Activated B cell treated with CpG ODN at 0.5 μM for 24 hours (primary cell): ENCODE data around the gene OLA1. TPM values are rescaled to one million over a fixed set of nuclear protein-coding genes. Genes with fewer than 3 reads are reported as not detected.

Experiments
- ATAC-seq: fragments of 200-7000 bp; cut with Tn5 transposase; one replicate; pipeline ENCODE4 v1.10.0; 2021; ENCODE audit warnings: low read depth, mild to moderate bottlenecking, moderate library complexity
- CTCF ChIA-PET: fragments of 350-600 bp; sonication (Branson Sonifier 250); formaldehyde crosslinking; loops from one replicate; lab custom pipeline; 2021; ENCODE audit warnings: antibody characterized with exemption; lab: Charles Lee
- POLR2A ChIA-PET: fragments of 350-600 bp; sonication (Branson Sonifier 250); formaldehyde crosslinking; loops from one replicate; lab custom pipeline; 2021; ENCODE audit warnings: antibody characterized with exemption; lab: Charles Lee
- DNase-seq: peaks from one replicate; pipeline ENCODE4 v3.0.0; 2022
- H3K27ac Mint-ChIP-seq: one replicate; pipeline ENCODE4 v1.8.0; 2020; ENCODE audit warnings: mixed read lengths
- H3K27me3 Mint-ChIP-seq: one replicate; pipeline ENCODE4 v1.8.0; 2021; ENCODE audit warnings: mixed read lengths
- H3K36me3 Mint-ChIP-seq: one replicate; pipeline ENCODE4 v1.8.0; 2021; ENCODE audit warnings: low read depth, mixed read lengths
- H3K4me1 Mint-ChIP-seq: one replicate; pipeline ENCODE4 v1.8.0; 2021; ENCODE audit warnings: mixed read lengths
- H3K4me3 Mint-ChIP-seq: one replicate; pipeline ENCODE4 v1.8.0; 2020; ENCODE audit warnings: mild to moderate bottlenecking, mixed read lengths
- H3K9me3 Mint-ChIP-seq: one replicate; pipeline ENCODE4 v1.8.0; 2020; ENCODE audit warnings: mixed read lengths
- CTCF ChIP-seq: fragments of 200-600 bp; IDR thresholded peaks from one replicate; pipeline ENCODE4 v1.8.0; 2022; ENCODE audit warnings: antibody characterized with exemption, mild to moderate bottlenecking
- intact Hi-C: fragments of 100-400 bp; cut with micrococcal nuclease; formaldehyde crosslinking; loops from one replicate; pipeline ENCODE4 v1.15.1; 2024
- total RNA-seq: library from RNA; stranded (reverse); gene quantifications from 2 replicates; pipeline ENCODE4 v1.2.3, GENCODE V29; 2022

OLA1 gene
- total RNA-seq, 1 donor from 2014 or later: 74.4 TPM

GRCh38 chr2:174243812-174244211, 4.5 kb downstream of the OLA1 start:
- TF ChIP-seq CTCF: no peak
- no peak overlapping the region for H3K4me3 Mint-ChIP-seq

GRCh38 chr2:174240097-174240496, 8.2 kb downstream of the OLA1 start:
- Mint-ChIP-seq H3K9me3 (no peaks in the 10 kb centered on the region), H3K27ac (no peak overlapping the region), H3K4me1 (peaks cover 9% of the 10 kb centered on the region), H3K27me3 (no peaks in the 10 kb centered on the region), H3K4me3 (no peak overlapping the region), H3K36me3 (peaks cover 34% of the 10 kb centered on the region)
- ChIA-PET CTCF (no interaction called here), POLR2A (interaction anchor here (0.6 kb wide), 1 partner anchor 10 kb away, joined by 3 read pairs; no protein-coding TSS in a partner anchor)
- no peak for ATAC-seq
- no peak for TF ChIP-seq CTCF
- DNase-seq: no peak
- intact Hi-C loops: no loop called here

More at GRCh38 chr2:174243812-174244211, 4.5 kb downstream of the OLA1 start:
- no peaks in the 10 kb centered on the region for H3K9me3 Mint-ChIP-seq
- H3K27me3 Mint-ChIP-seq: no peaks in the 10 kb centered on the region
- ChIA-PET POLR2A (no interaction called here), CTCF (no interaction called here)
- ATAC-seq: no peak
- peaks cover 26% of the 10 kb centered on the region for H3K4me1 Mint-ChIP-seq
- intact Hi-C loops: no loop called here
- peaks cover 42% of the 10 kb centered on the region for H3K36me3 Mint-ChIP-seq
- no peak for DNase-seq
- H3K27ac Mint-ChIP-seq: no peak overlapping the region

- Mint-ChIP-seq H3K9me3 (no peaks in the 10 kb centered on the region), H3K4me3 (no peak overlapping the region), H3K27ac (no peak overlapping the region), H3K36me3 (peaks cover 17% of the 10 kb centered on the region), H3K27me3 (no peaks in the 10 kb centered on the region), H3K4me1 (peaks cover 28% of the 10 kb centered on the region)
- intact Hi-C loops: no loop called here
- POLR2A ChIA-PET: interaction anchor here (0.7 kb wide), 1 partner anchor 10 kb away, joined by 3 read pairs; no protein-coding TSS in a partner anchor
- ATAC-seq: no peak
- CTCF ChIA-PET: no interaction called here
- DNase-seq: no peak
- no peak for TF ChIP-seq CTCF
Observed at GRCh38 chr2:174236429-174236828, 11.9 kb downstream of the OLA1 start.

- H3K27ac Mint-ChIP-seq: no peak overlapping the region
- H3K4me1 Mint-ChIP-seq: peaks cover 28% of the 10 kb centered on the region
- CTCF ChIA-PET: no interaction called here
- no peak for DNase-seq
- H3K36me3 Mint-ChIP-seq: peaks cover 9% of the 10 kb centered on the region
- no peaks in the 10 kb centered on the region for H3K9me3 Mint-ChIP-seq
- ATAC-seq: no peak
- H3K4me3 Mint-ChIP-seq: no peak overlapping the region
- intact Hi-C loops: no loop called here
- POLR2A ChIA-PET: interaction anchor here (0.7 kb wide), 1 partner anchor 11 kb away, joined by 3 read pairs; no protein-coding TSS in a partner anchor
- TF ChIP-seq CTCF: no peak
- H3K27me3 Mint-ChIP-seq: no peaks in the 10 kb centered on the region
Observed at GRCh38 chr2:174235680-174236079, 12.7 kb downstream of the OLA1 start.

GRCh38 chr2:174233771-174234275, 14.5 kb downstream of the OLA1 start:
- Mint-ChIP-seq H3K36me3 (peaks cover 13% of the 10 kb centered on the region), H3K4me3 (no peak overlapping the region), H3K4me1 (peaks cover 25% of the 10 kb centered on the region), H3K9me3 (no peaks in the 10 kb centered on the region), H3K27me3 (no peaks in the 10 kb centered on the region), H3K27ac (no peak overlapping the region)
- intact Hi-C loops: no loop called here
- ATAC-seq (no peak), DNase-seq (no peak)
- POLR2A ChIA-PET: no interaction called here
- CTCF ChIA-PET: no interaction called here
- TF ChIP-seq CTCF: no peak
